ENCODE data around the gene ZNF451.
"Not testable (repeated sequence)": the region's sequence is repeated elsewhere in the genome, so short reads cannot be mapped to it uniquely, and the experiment has no call there.

GRCh38 chr6:57047859-57048258, 42.1 kb upstream of the ZNF451 start:
- not testable (repeated sequence) for TF ChIP-seq CTCF, POLR2A (IDR thresholded peaks at IDR 0.05)
